H1 (cell line): ENCODE results near the gene GSK3B. TPM values are rescaled to one million over a fixed set of nuclear protein-coding genes. Genes with fewer than 3 reads are reported as not detected.

ENCODE experiments used
- CTCF ChIA-PET: fragments of 300-600 bp; sonication (Branson Sonifier 250); formaldehyde crosslinking; loops from one replicate; lab custom pipeline; 2021; ENCODE audit not compliant: partially characterized antibody; lab: Charles Lee
- POLR2A ChIA-PET: fragments of 300-600 bp; sonication (Branson Sonifier 250); formaldehyde crosslinking; loops from one replicate; lab custom pipeline; 2021; ENCODE audit warnings: inconsistent platforms; ENCODE audit not compliant: partially characterized antibody; lab: Charles Lee
- DNase-seq, 2 experiments: peaks; one replicate each; pipeline versions ENCODE4 v3.0.0 to v3.0.0-alpha.2; 2010 to 2022; ENCODE audit warnings: low spot score in 2 of 2, low read depth in 1 of 2, mixed read lengths in 1 of 2
- FAIRE-seq: peaks from 2 replicates; lab custom pipeline; 2011; peaks lifted over from hg19 to GRCh38; lab: Jason Lieb, UNC
- H2AFZ ChIP-seq: 2 replicates; pipeline ENCODE4 v1.8.1; 2012; ENCODE audit warnings: low read length, inconsistent platforms
- H2AK5ac ChIP-seq: 2 replicates; pipeline ENCODE4 v1.6.1; 2013; ENCODE audit warnings: low read depth, low read length
- H2BK120ac ChIP-seq: replicated peaks from 2 replicates; pipeline ENCODE3; 2013; ENCODE audit warnings: low read depth, low read length, inconsistent platforms
- H2BK12ac ChIP-seq: 2 replicates; pipeline ENCODE4 v1.6.1; 2013; ENCODE audit warnings: low read depth, low read length
- H2BK15ac ChIP-seq: 2 replicates; pipeline ENCODE4 v1.6.1; 2013; ENCODE audit warnings: low read length
- H2BK20ac ChIP-seq: 2 replicates; pipeline ENCODE4 v1.6.1; 2013; ENCODE audit warnings: low read length
- H2BK5ac ChIP-seq: 2 replicates; pipeline ENCODE4 v1.6.1; 2013; ENCODE audit warnings: low read depth, low read length
- H3K14ac ChIP-seq: 2 replicates; pipeline ENCODE4 v1.6.1; 2013; ENCODE audit warnings: inconsistent platforms; ENCODE audit not compliant: insufficient read length
- H3K18ac ChIP-seq: 2 replicates; pipeline ENCODE4 v1.6.1; 2013; ENCODE audit warnings: low read length; ENCODE audit errors: extremely low read depth
- H3K23ac ChIP-seq: 2 replicates; pipeline ENCODE4 v1.6.1; 2013; ENCODE audit warnings: inconsistent platforms; ENCODE audit not compliant: insufficient read length
- H3K23me2 ChIP-seq: 2 replicates; pipeline ENCODE4 v1.6.1; 2013; ENCODE audit warnings: low read depth, low read length
- H3K27ac ChIP-seq: 2 replicates; pipeline ENCODE4 v1.6.1; 2011; ENCODE audit warnings: low read depth, low read length, inconsistent platforms
- H3K27me3 ChIP-seq, 4 experiments: replicated peaks in 1 of 4; 1 replicate in 1 of 4; 2 replicates in 3 of 4; pipeline versions ENCODE4 v1.6.1 to v1.8.1; 2011 to 2013; ENCODE audit warnings: low read length in 3 of 4, mild to moderate bottlenecking in 3 of 4, inconsistent platforms in 2 of 4, mixed read lengths in 2 of 4, moderate library complexity in 1 of 4; ENCODE audit not compliant: control insufficient read depth in 3 of 4, insufficient read depth in 3 of 4; ENCODE audit errors: extremely low read depth in 1 of 4
- H3K36me3 ChIP-seq, 4 experiments: 2 replicates each; pipeline versions ENCODE4 v1.6.1 to v1.8.1; 2011 to 2013; ENCODE audit warnings: mild to moderate bottlenecking in 4 of 4, low read length in 3 of 4, moderate library complexity in 2 of 4, control low read depth in 1 of 4, inconsistent platforms in 1 of 4; ENCODE audit not compliant: insufficient read depth in 4 of 4, control insufficient read depth in 2 of 4
- H3K4ac ChIP-seq: replicated peaks from 2 replicates; pipeline ENCODE3; 2013; ENCODE audit warnings: low read length, low read depth, mixed read lengths, inconsistent platforms; ENCODE audit not compliant: insufficient read length
- H3K4me1 ChIP-seq, 4 experiments: replicated peaks in 1 of 4; 1 replicate in 1 of 4; 2 replicates in 3 of 4; pipeline versions ENCODE4 v1.6.1 to v1.8.1; 2011 to 2013; ENCODE audit warnings: low read length in 3 of 4, inconsistent platforms in 2 of 4, mixed read lengths in 1 of 4; ENCODE audit not compliant: insufficient read depth in 4 of 4, control insufficient read depth in 3 of 4
- H3K4me2 ChIP-seq, 2 experiments: 2 replicates each; pipeline versions ENCODE4 v1.6.1 to v1.8.1; 2011 to 2013; ENCODE audit warnings: low read depth in 2 of 2, low read length in 2 of 2, control low read depth in 1 of 2, inconsistent platforms in 1 of 2, mild to moderate bottlenecking in 1 of 2; ENCODE audit not compliant: insufficient read depth in 1 of 2
- H3K4me3 ChIP-seq, 4 experiments: fragments of 200-600, 300-600 bp in 1 of 4; sonication (generic), shearing (Covaris generic), sonication (Bioruptor Twin) in 1 of 4; 2 replicates each; pipeline versions ENCODE4 v1.5.1 to v1.8.1; 2011 to 2016; ENCODE audit warnings: low read length in 4 of 4, low read depth in 3 of 4, control low read depth in 2 of 4, inconsistent platforms in 2 of 4, mild to moderate bottlenecking in 2 of 4, mixed read lengths in 1 of 4, moderate library complexity in 1 of 4; ENCODE audit not compliant: insufficient read depth in 2 of 4; ENCODE audit errors: extremely low read depth in 1 of 4
- H3K56ac ChIP-seq: replicated peaks from 2 replicates; pipeline ENCODE3; 2013; ENCODE audit warnings: low read depth, mild to moderate bottlenecking, mixed read lengths, low read length, inconsistent platforms; ENCODE audit not compliant: insufficient read length
- H3K79me1 ChIP-seq: 2 replicates; pipeline ENCODE4 v1.6.1; 2013; ENCODE audit warnings: low read depth, low read length, control low read depth
- H3K79me2 ChIP-seq, 2 experiments: 2 replicates each; pipeline versions ENCODE4 v1.6.1 to v1.8.1; 2012 to 2013; ENCODE audit warnings: low read length in 2 of 2, mild to moderate bottlenecking in 2 of 2, inconsistent platforms in 1 of 2; ENCODE audit not compliant: insufficient read depth in 2 of 2, control insufficient read depth in 1 of 2
- H3K9ac ChIP-seq, 4 experiments: replicated peaks in 1 of 4; 1 replicate in 1 of 4; 2 replicates in 3 of 4; pipeline versions ENCODE4 v1.6.1 to v1.8.1; 2011 to 2013; ENCODE audit warnings: low read depth in 3 of 4, low read length in 3 of 4, control low read depth in 2 of 4, mild to moderate bottlenecking in 2 of 4, moderate library complexity in 2 of 4, inconsistent platforms in 1 of 4; ENCODE audit errors: extremely low read depth in 1 of 4
- H3K9me3 ChIP-seq, 2 experiments: 2 replicates each; pipeline versions ENCODE4 v1.6.1 to v1.8.1; 2012 to 2013; ENCODE audit warnings: mild to moderate bottlenecking in 2 of 2, moderate library complexity in 2 of 2, control low read depth in 1 of 2, inconsistent platforms in 1 of 2, low read depth in 1 of 2, low read length in 1 of 2, mixed read lengths in 1 of 2; ENCODE audit not compliant: insufficient read depth in 2 of 2
- H4K20me1 ChIP-seq, 2 experiments: replicated peaks in 1 of 2; 2 replicates each; pipeline versions ENCODE3 to v1.8.1; 2011 to 2013; ENCODE audit warnings: inconsistent platforms in 2 of 2, low read length in 2 of 2, mild to moderate bottlenecking in 1 of 2; ENCODE audit not compliant: insufficient read depth in 2 of 2, control insufficient read depth in 1 of 2
- H4K5ac ChIP-seq: 2 replicates; pipeline ENCODE4 v1.6.1; 2013; ENCODE audit warnings: low read length, low read depth, mixed read lengths, inconsistent platforms; ENCODE audit not compliant: insufficient read length
- H4K8ac ChIP-seq: 2 replicates; pipeline ENCODE4 v1.8.0; 2013; ENCODE audit warnings: mild to moderate bottlenecking, moderate library complexity, low read length, inconsistent platforms; ENCODE audit not compliant: insufficient read depth; ENCODE audit errors: extremely low read depth
- H4K91ac ChIP-seq: replicated peaks from 2 replicates; pipeline ENCODE3; 2013; ENCODE audit warnings: low read length, mixed read lengths, inconsistent platforms; ENCODE audit not compliant: insufficient read length
- CTBP2 ChIP-seq: IDR thresholded peaks from 2 replicates; pipeline ENCODE4 v1.7.0; 2011; ENCODE audit warnings: borderline replicate concordance, mild to moderate bottlenecking, moderate library complexity, mixed read lengths, low read length; ENCODE audit not compliant: insufficient read depth, insufficient read length
- FOSL1 ChIP-seq: IDR thresholded peaks from 2 replicates; pipeline ENCODE4 v1.6.1; 2011; ENCODE audit warnings: mild to moderate bottlenecking, low read depth, low read length, moderate library complexity; ENCODE audit not compliant: insufficient read depth
- HDAC2 ChIP-seq, 2 experiments: fragments of 300-600 bp in 1 of 2; sonication (generic) in 1 of 2; IDR thresholded peaks; 2 replicates each; pipeline ENCODE4 v1.6.1; 2011 to 2012; ENCODE audit warnings: low read depth in 2 of 2, low read length in 2 of 2, mild to moderate bottlenecking in 2 of 2, moderate library complexity in 2 of 2, borderline replicate concordance in 1 of 2, inconsistent platforms in 1 of 2
- KDM4A ChIP-seq: IDR thresholded peaks from one replicate; pipeline ENCODE4 v1.7.1; 2012; ENCODE audit warnings: low read depth, mild to moderate bottlenecking, moderate library complexity, low read length, inconsistent platforms; ENCODE audit not compliant: severe bottlenecking
- SP1 ChIP-seq: IDR thresholded peaks from 2 replicates; pipeline ENCODE4 v1.6.1; 2011; ENCODE audit warnings: low read depth, low read length
- SP2 ChIP-seq: IDR thresholded peaks from 2 replicates; pipeline ENCODE4 v1.6.1; 2012; ENCODE audit warnings: mild to moderate bottlenecking, low read length, inconsistent platforms
- SRF ChIP-seq: IDR thresholded peaks from 2 replicates; pipeline ENCODE4 v1.6.1; 2011; ENCODE audit warnings: mild to moderate bottlenecking, low read depth, low read length, moderate library complexity
- SUZ12 ChIP-seq: fragments of 200-600 bp; sonication (generic); IDR thresholded peaks from 2 replicates; pipeline ENCODE4 v1.6.1; 2012; ENCODE audit warnings: mild to moderate bottlenecking, inconsistent platforms, low read length, moderate library complexity, mixed read lengths
- WGBS, 2 experiments: shearing (Covaris generic) in 1 of 2; methylation state at CpG; one replicate each; pipeline versions ENCODE4 v1.1.6 to v1.1.7; 2013 to 2015; ENCODE audit warnings: low lambda C conversion rate in 2 of 2, mixed read lengths in 2 of 2, inconsistent platforms in 1 of 2, low coverage in 1 of 2, missing lambda C conversion rate in 1 of 2; ENCODE audit not compliant: insufficient replicate concordance in 2 of 2, insufficient coverage in 1 of 2, insufficient read length in 1 of 2; ENCODE audit errors: extremely low coverage in 1 of 2, missing lambda C conversion rate in 1 of 2; 5-methylcytosine and 5-hydroxymethylcytosine counted together
- polyA plus RNA-seq, 7 experiments: library from polyadenylated mRNA; depleted of rRNA in 3 of 7; stranded (reverse) in 5 of 7; unstranded in 2 of 7; fragments of >200 nt in 5 of 7; fragments of 200-250 nt in 2 of 7; gene quantifications; 1 replicate in 5 of 7; 2 replicates in 1 of 7; 4 replicates in 1 of 7; pipeline versions ENCODE4 v1.2.1 to v1.2.3, GENCODE V29; 2011 to 2013; ENCODE audit warnings: missing spikeins in 2 of 7, mixed read lengths in 2 of 7
- total RNA-seq: library from RNA; stranded (reverse); fragmentation: NEBNext Ultra II Directional; extraction: Animal tissue kit (Norgen Biotek cat#: 25700); gene quantifications from 2 replicates; pipeline ENCODE4 v1.2.1, GENCODE V29; 2021

Gene GSK3B
- total and polyA plus RNA-seq, 2 of the 8 experiments (the other 6 are each of a cell fraction or from before 2014, with no cell fraction given): 24.2 to 50.7 TPM

GRCh38 chr3:120077731-120078130, 16.5 kb downstream of the GSK3B start:
- Histone ChIP-seq H3K9ac (no peak overlapping the region), H3K27ac (no peak overlapping the region), H4K20me1 (peaks cover 0 to 5% of the 10 kb centered on the region in 2 experiments), H3K79me2 (peaks cover 10 to 96% of the 10 kb centered on the region in 2 experiments), H3K4me3 (no peak overlapping the region), H2AFZ (no peak overlapping the region), H2BK120ac (no peak overlapping the region), H4K5ac (no peak overlapping the region), H3K36me3 (peaks cover 0 to 5% (median 0%) of the 10 kb centered on the region in 4 experiments; a peak in 1 of 8 replicates)
- DNase-seq: no peak
- 93% methylated on average over 2 of the region's 2 CpGs; no CpG with 5 or more reads in 1 of the 2 experiments for WGBS, 2 experiments
- CTCF ChIA-PET: interaction anchor here (1.4 to 2.0 kb wide), 2 partner anchors 37 to 186 kb away, joined by 6 to 7 read pairs; no protein-coding TSS in a partner anchor
- TF ChIP-seq SP1 (no peak), SRF (no peak), CTBP2 (no peak), SUZ12 (no peak), HDAC2 (IDR thresholded peaks at IDR 0.05; ENCODE audit: borderline replicate concordance in 1 of 2, low read depth in 2 of 2, low read length in 2 of 2) (no peak), SP2 (no peak), KDM4A (no peak), FOSL1 (no peak)
- TF ChIP-seq, all 59 proteins: peak for 0
- no peak overlapping the region for H3K56ac ChIP-seq
- no peak for FAIRE-seq
- H4K91ac ChIP-seq: no peak overlapping the region
- H3K18ac ChIP-seq: no peak overlapping the region
- H2BK5ac ChIP-seq: no peak overlapping the region
- H3K14ac ChIP-seq: no peak overlapping the region
- H3K4me2 ChIP-seq: no peak overlapping the region
- no peaks in the 10 kb centered on the region for H3K9me3 ChIP-seq
- no peak overlapping the region for H3K23ac ChIP-seq
- H3K4ac ChIP-seq: no peak overlapping the region
- no peak overlapping the region for H2AK5ac ChIP-seq
- no peaks in the 10 kb centered on the region; a peak in 2 of 7 replicates for H3K4me1 ChIP-seq
- peaks cover 4% of the 10 kb centered on the region; the same call in 1 of the 2 replicates for H3K79me1 ChIP-seq
- H2BK12ac ChIP-seq: no peak overlapping the region
- no peak overlapping the region for H2BK20ac ChIP-seq
- no peak overlapping the region for H4K8ac ChIP-seq
- H2BK15ac ChIP-seq: no peak overlapping the region
- POLR2A ChIA-PET: no interaction called here
- no peaks in the 10 kb centered on the region for H3K27me3 ChIP-seq
- no peaks in the 10 kb centered on the region for H3K23me2 ChIP-seq
